Breast epithelium (tissue), 3 donors: ENCODE measurements around the gene AKR1C4.

Experiments
- POLR2A ChIP-seq: fragments of 450-650 bp; IDR thresholded peaks from one replicate; pipeline ENCODE4 v1.6.1; 2016; ENCODE audit warnings: antibody characterized with exemption, mild to moderate bottlenecking, moderate library complexity
- POLR2AphosphoS5 ChIP-seq, 3 donors: sonication (generic); formaldehyde crosslinking; IDR thresholded peaks; one replicate each; pipeline ENCODE4 v1.6.1; 2017; ENCODE audit warnings: antibody characterized with exemption in 3 of 3
- TF ChIP-seq, protein P1 (sequence below), 3 donors: fragments of 450-650 bp; IDR thresholded peaks; one replicate each; pipeline ENCODE4 v1.5.1; 2016 to 2017; ENCODE audit warnings: antibody characterized with exemption in 3 of 3, mild to moderate bottlenecking in 3 of 3, moderate library complexity in 3 of 3

DNA sequence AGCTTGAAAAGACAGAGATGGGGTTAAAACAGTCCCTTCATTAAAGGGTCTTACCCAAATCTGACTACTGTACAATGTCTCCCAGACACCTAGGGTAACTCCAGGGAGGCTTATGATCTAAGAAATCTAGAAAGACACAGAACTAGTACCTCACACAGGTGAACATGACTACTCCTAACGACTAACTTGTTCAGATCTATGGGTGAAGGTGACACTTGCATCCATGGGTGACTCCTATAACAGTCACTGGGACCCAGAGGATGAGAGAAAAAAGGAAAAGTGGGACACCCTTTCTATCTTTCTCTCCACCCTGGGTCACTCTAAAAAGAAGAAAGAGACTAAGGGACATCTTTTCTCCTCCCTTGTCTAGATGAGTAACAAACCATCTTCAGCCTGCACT is 30.9 kb upstream of the AKR1C4 start:
- TF ChIP-seq, protein P1, sequence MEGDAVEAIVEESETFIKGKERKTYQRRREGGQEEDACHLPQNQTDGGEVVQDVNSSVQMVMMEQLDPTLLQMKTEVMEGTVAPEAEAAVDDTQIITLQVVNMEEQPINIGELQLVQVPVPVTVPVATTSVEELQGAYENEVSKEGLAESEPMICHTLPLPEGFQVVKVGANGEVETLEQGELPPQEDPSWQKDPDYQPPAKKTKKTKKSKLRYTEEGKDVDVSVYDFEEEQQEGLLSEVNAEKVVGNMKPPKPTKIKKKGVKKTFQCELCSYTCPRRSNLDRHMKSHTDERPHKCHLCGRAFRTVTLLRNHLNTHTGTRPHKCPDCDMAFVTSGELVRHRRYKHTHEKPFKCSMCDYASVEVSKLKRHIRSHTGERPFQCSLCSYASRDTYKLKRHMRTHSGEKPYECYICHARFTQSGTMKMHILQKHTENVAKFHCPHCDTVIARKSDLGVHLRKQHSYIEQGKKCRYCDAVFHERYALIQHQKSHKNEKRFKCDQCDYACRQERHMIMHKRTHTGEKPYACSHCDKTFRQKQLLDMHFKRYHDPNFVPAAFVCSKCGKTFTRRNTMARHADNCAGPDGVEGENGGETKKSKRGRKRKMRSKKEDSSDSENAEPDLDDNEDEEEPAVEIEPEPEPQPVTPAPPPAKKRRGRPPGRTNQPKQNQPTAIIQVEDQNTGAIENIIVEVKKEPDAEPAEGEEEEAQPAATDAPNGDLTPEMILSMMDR (IDR thresholded peaks at IDR 0.05), result no peak
- TF ChIP-seq POLR2AphosphoS5 (IDR thresholded peaks at IDR 0.05) (no peak), POLR2A (no peak)
